GM12878 (cell line): ENCODE results near the gene C21orf91. TPM values are rescaled to one million over a fixed set of nuclear protein-coding genes. Genes with fewer than 3 reads are reported as not detected.

Source experiments
- ATAC-seq: fragments of 200-7000 bp; cut with Tn5 transposase; 3 replicates; pipeline ENCODE4 v1.9.1; 2020; ENCODE audit warnings: mild to moderate bottlenecking, moderate library complexity
- BruUV-seq: library from RNA; stranded (reverse); fragments of 400-500 nt; replicated peaks from 2 replicates; lab custom pipeline; 2021; lab: Mats Ljungman, UMichigan
- CTCF ChIA-PET: fragments of 300-600 bp; sonication (Branson Sonifier 250); formaldehyde crosslinking; extraction: SDS; loops from one replicate; lab custom pipeline; 2021; ENCODE audit warnings: inconsistent platforms; lab: Yijun Ruan, JAX
- POLR2A ChIA-PET: fragments of 350-600 bp; formaldehyde crosslinking; extraction: SDS; loops from one replicate; lab custom pipeline; 2021; ENCODE audit warnings: inconsistent platforms; lab: Charles Lee
- RAD21 ChIA-PET: fragments of 300-600 bp; sonication (Branson Sonifier 250); formaldehyde crosslinking; loops from one replicate; lab custom pipeline; 2023; ENCODE audit warnings: antibody characterized with exemption; ENCODE audit not compliant: unreplicated experiment; lab: Charles Lee
- SMC1A ChIA-PET: fragments of 300-600 bp; sonication (Branson Sonifier 250); formaldehyde crosslinking; loops from one replicate; lab custom pipeline; 2023; ENCODE audit not compliant: unreplicated experiment, uncharacterized antibody; lab: Charles Lee
- DNase-seq: peaks from one replicate; pipeline ENCODE4 v3.0.0-alpha.2; 2011; ENCODE audit warnings: low read depth, low spot score
- FAIRE-seq: peaks from 3 replicates; lab custom pipeline; 2011; peaks lifted over from hg19 to GRCh38; lab: Jason Lieb, UNC
- H2AFZ ChIP-seq: 2 replicates; pipeline ENCODE4 v1.6.0; 2011; ENCODE audit warnings: low read depth, low read length, control low read depth; ENCODE audit not compliant: control insufficient read depth
- H3K27ac ChIP-seq: 2 replicates; pipeline ENCODE4 v1.5.1; 2011; ENCODE audit warnings: control low read depth; ENCODE audit not compliant: control insufficient read depth, insufficient read depth
- H3K27me3 ChIP-seq, 2 experiments: replicated peaks in 1 of 2; 2 replicates each; pipeline versions ENCODE4 v1.6.0 to v1.6.1; 2011; ENCODE audit warnings: low read length in 1 of 2; ENCODE audit not compliant: control insufficient read depth in 2 of 2, insufficient read depth in 2 of 2
- H3K36me3 ChIP-seq, 2 experiments: 2 replicates each; pipeline ENCODE4 v1.5.1; 2011; ENCODE audit warnings: low read length in 1 of 2; ENCODE audit not compliant: control insufficient read depth in 2 of 2, insufficient read depth in 2 of 2
- H3K4me1 ChIP-seq: 2 replicates; pipeline ENCODE4 v1.6.1; 2011; ENCODE audit warnings: mild to moderate bottlenecking, low read length, moderate library complexity, mixed read lengths; ENCODE audit not compliant: control insufficient read depth, insufficient read depth
- H3K4me2 ChIP-seq: 2 replicates; pipeline ENCODE4 v1.6.0; 2011; ENCODE audit warnings: control low read depth; ENCODE audit not compliant: control insufficient read depth, insufficient read depth
- H3K4me3 ChIP-seq: fragments of 200-600 bp; sonication (generic); 2 replicates; pipeline ENCODE4 v1.5.1; 2016
- H3K79me2 ChIP-seq: 2 replicates; pipeline ENCODE4 v1.6.0; 2011; ENCODE audit warnings: low read length; ENCODE audit not compliant: control insufficient read depth, insufficient read depth
- H3K9ac ChIP-seq: 2 replicates; pipeline ENCODE4 v1.8.0; 2011; ENCODE audit warnings: low read length, control low read depth, mixed read lengths; ENCODE audit not compliant: control insufficient read depth, insufficient read depth
- H3K9me3 ChIP-seq: replicated peaks from 3 replicates; pipeline ENCODE4 v1.5.1; 2011; ENCODE audit warnings: mild to moderate bottlenecking, low read length; ENCODE audit not compliant: control insufficient read depth, insufficient read depth
- H4K20me1 ChIP-seq: 2 replicates; pipeline ENCODE4 v1.6.0; 2011; ENCODE audit not compliant: control insufficient read depth, insufficient read depth
- BHLHE40 ChIP-seq, 2 experiments: fragments of 450-650 bp in 1 of 2; IDR thresholded peaks; 2 replicates each; pipeline ENCODE4 v1.6.1; 2011 to 2017; ENCODE audit warnings: low read depth in 2 of 2, borderline replicate concordance in 1 of 2, improper control_type of control experiment in 1 of 2, low read length in 1 of 2, mild to moderate bottlenecking in 1 of 2
- BRCA1 ChIP-seq: IDR thresholded peaks from 2 replicates; pipeline ENCODE4 v1.6.1; 2011; ENCODE audit warnings: low read depth, low read length, improper control_type of control experiment
- CHD1 ChIP-seq: IDR thresholded peaks from 2 replicates; pipeline ENCODE4 v1.6.1; 2012; ENCODE audit warnings: low read depth, low read length, improper control_type of control experiment
- DPF2 ChIP-seq: fragments of 450-650 bp; IDR thresholded peaks from 2 replicates; pipeline ENCODE4 v1.6.1; 2017; ENCODE audit warnings: mild to moderate bottlenecking
- GATAD2B ChIP-seq: fragments of 450-650 bp; conservative IDR thresholded peaks from 2 replicates; pipeline ENCODE4 v1.6.1; 2017; ENCODE audit warnings: low read depth, mild to moderate bottlenecking, moderate library complexity
- IKZF2 ChIP-seq, 2 experiments: fragments of 450-650 bp; IDR thresholded peaks; 2 replicates each; pipeline ENCODE4 v1.6.1; 2017; ENCODE audit warnings: mild to moderate bottlenecking in 2 of 2, moderate library complexity in 2 of 2
- KDM1A ChIP-seq: fragments of 200-600 bp; sonication (generic); IDR thresholded peaks from 2 replicates; pipeline ENCODE4 v1.6.1; 2016; ENCODE audit warnings: borderline replicate concordance
- LARP7 ChIP-seq: fragments of 450-650 bp; IDR thresholded peaks from 2 replicates; pipeline ENCODE4 v1.6.1; 2017; ENCODE audit warnings: mild to moderate bottlenecking
- MXI1 ChIP-seq: fragments of 150-350 bp; IDR thresholded peaks from 2 replicates; pipeline ENCODE4 v1.6.1; 2011; ENCODE audit warnings: low read depth, mild to moderate bottlenecking, inconsistent platforms, low read length, improper control_type of control experiment
- POU2F2 ChIP-seq: IDR thresholded peaks from 3 replicates; pipeline ENCODE4 v1.6.1; 2011; ENCODE audit warnings: low read depth, mild to moderate bottlenecking, low read length, borderline replicate concordance
- RAD21 ChIP-seq: IDR thresholded peaks from 2 replicates; pipeline ENCODE4 v1.6.1; 2011; ENCODE audit warnings: mild to moderate bottlenecking, low read depth, low read length, moderate library complexity; ENCODE audit not compliant: insufficient read depth
- RBBP5 ChIP-seq: fragments of 200-600 bp; sonication (generic); conservative IDR thresholded peaks from 2 replicates; pipeline ENCODE4 v1.6.1; 2016
- WGBS: methylation state at CpG from one replicate; pipeline ENCODE4 v1.1.6; 2016; ENCODE audit warnings: low lambda C conversion rate; ENCODE audit not compliant: insufficient replicate concordance, insufficient coverage; ENCODE audit errors: missing lambda C conversion rate; 5-methylcytosine and 5-hydroxymethylcytosine counted together
- in situ Hi-C: fragments of 300-500 bp; cut with MboI; formaldehyde crosslinking; loops from 9 replicates; pipeline ENCODE4 v1.14.3; 2018; ENCODE audit warnings: mixed read lengths
- intact Hi-C: fragments of 100-400 bp; cut with micrococcal nuclease; formaldehyde crosslinking; loops from one replicate; pipeline ENCODE4 v1.14.2; 2022; ENCODE audit not compliant: unreplicated experiment
- polyA plus RNA-seq, 11 experiments: library from polyadenylated mRNA; depleted of rRNA in 4 of 11; unstranded in 6 of 11; stranded (reverse) in 5 of 11; fragments of >200 nt; fragmentation: Nextera tagmentation in 4 of 11; fragmentation: Illumina TruSeq in 1 of 11; extraction: Ambion mirVana in 4 of 11; extraction: Trizol in 1 of 11; gene quantifications; 1 replicate in 1 of 11; 2 replicates in 10 of 11; pipeline versions ENCODE4 v1.2.1 to v1.2.3, GENCODE V29; 2011 to 2016; ENCODE audit warnings: inconsistent platforms in 2 of 11, missing spikeins in 2 of 11, low read depth in 1 of 11
- total RNA-seq, 4 experiments: library from RNA; depleted of rRNA in 3 of 4; stranded (reverse); fragments of >200 nt in 3 of 4; fragmentation: Illumina TruSeq in 1 of 4; extraction: Trizol in 1 of 4; gene quantifications; 2 replicates each; pipeline versions ENCODE4 v1.2.1 to v1.2.3, GENCODE V29; 2013 to 2021
- TF ChIP-seq, protein P1 (sequence below): fragments of 450-650 bp; IDR thresholded peaks from 2 replicates; pipeline ENCODE4 v1.6.1; 2017; ENCODE audit warnings: low read depth, mild to moderate bottlenecking, moderate library complexity
- TF ChIP-seq, protein P2 (sequence below): IDR thresholded peaks from 2 replicates; pipeline ENCODE4 v1.6.1; 2012; ENCODE audit warnings: low read depth, low read length, improper control_type of control experiment
- TF ChIP-seq, protein P3 (sequence below): fragments of 450-650 bp; IDR thresholded peaks from 2 replicates; pipeline ENCODE4 v1.6.1; 2016; ENCODE audit warnings: mild to moderate bottlenecking
- TF ChIP-seq, protein P4 (sequence below): IDR thresholded peaks from 2 replicates; pipeline ENCODE4 v1.6.1; 2011; ENCODE audit warnings: mild to moderate bottlenecking, low read depth, low read length, moderate library complexity; ENCODE audit not compliant: insufficient replicate concordance

The C21orf91 gene
- total and polyA plus RNA-seq, 10 of the 15 experiments (the other 5 are each of a cell fraction or from before 2014, with no cell fraction given) = 9.3 to 40.3 (median 29.8) TPM

DNA sequence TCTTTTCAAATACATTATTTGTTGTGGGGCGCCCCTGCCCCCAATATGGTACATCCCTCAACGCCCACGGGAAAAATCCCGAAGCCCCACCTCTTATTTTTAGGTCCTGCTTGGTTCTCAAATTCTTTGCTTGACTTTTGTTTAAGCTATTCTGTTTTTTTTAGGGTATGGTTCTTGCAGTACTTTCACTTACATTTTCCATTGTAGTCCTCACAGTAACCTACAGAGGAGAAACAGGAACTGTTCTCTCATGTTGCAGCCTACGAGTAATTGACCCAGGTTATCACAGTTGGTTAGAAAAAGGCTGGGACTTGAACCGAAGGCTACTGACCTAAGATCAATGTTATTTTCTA is 697 bp upstream of the C21orf91 start (continued):
- TF ChIP-seq, protein P1, sequence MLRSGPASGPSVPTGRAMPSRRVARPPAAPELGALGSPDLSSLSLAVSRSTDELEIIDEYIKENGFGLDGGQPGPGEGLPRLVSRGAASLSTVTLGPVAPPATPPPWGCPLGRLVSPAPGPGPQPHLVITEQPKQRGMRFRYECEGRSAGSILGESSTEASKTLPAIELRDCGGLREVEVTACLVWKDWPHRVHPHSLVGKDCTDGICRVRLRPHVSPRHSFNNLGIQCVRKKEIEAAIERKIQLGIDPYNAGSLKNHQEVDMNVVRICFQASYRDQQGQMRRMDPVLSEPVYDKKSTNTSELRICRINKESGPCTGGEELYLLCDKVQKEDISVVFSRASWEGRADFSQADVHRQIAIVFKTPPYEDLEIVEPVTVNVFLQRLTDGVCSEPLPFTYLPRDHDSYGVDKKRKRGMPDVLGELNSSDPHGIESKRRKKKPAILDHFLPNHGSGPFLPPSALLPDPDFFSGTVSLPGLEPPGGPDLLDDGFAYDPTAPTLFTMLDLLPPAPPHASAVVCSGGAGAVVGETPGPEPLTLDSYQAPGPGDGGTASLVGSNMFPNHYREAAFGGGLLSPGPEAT = peak; percentile 97
- TF ChIP-seq IKZF2 (IDR thresholded peaks at IDR 0.05) (peak; percentile 28 to 41; a peak in 1 of 4 replicates), DPF2 (no peak), RAD21 (peak; percentile 13; the same call in 1 of the 2 replicates)

DNA sequence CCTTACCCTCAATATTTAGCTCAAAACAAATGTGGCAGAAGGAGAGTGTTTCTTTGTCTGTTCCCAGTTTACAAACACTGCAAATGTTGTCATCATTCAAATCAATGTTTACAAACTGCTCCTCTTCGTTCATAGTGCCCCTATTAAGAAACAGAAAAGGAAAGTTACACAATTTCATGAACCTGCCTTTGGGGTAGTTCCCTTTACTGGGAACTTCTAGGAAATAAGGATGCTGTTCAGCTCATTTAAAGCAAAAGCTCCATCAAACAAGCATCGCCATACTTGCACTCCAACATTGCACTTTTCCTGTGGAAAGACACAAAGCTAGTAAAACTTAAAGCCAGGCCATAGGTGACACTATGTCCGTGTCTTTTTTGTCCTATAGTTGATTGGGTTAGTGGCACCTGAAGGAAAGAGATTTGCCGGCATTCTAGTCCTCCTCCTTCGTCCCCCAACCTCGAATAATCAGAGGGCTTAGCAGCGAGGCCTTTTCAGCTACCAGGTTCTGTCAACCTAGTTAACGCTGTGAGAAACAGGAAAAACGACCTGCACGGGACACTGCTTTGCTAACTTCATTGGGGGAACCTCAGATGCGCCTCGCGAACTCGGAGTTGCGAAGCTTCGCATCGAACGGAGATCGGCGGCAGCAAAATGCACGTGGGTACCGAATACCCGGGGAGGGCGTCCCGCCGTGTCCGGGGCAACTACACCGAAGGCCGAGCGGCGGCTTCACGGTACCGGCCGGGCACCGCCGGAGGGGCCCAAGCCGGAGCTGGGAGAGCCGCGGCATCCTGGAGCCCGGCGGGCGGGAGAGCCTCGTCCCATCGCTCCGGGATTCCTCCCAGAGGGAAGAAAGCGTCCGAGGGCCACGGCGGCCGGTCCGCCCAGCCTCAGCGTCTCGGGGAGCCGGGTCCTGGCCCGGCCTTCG is 706 bp downstream of the C21orf91 start:
- Histone ChIP-seq H3K36me3 (peaks cover 0 to 18% of the 10 kb centered on the region in 2 experiments; a peak in 2 of 4 replicates), H2AFZ (peak overlapping the region; percentile 98), H3K4me2 (peak overlapping the region; percentile 56), H3K79me2 (peaks cover 65% of the 10 kb centered on the region), H3K4me1 (peaks cover 16% of the 10 kb centered on the region), H3K27me3 (no peaks in the 10 kb centered on the region), H3K9ac (peak overlapping the region; percentile 93), H3K27ac (peak overlapping the region; percentile 98), H3K9me3 (no peaks in the 10 kb centered on the region), H3K4me3 (peak overlapping the region; percentile 92), H4K20me1 (no peaks in the 10 kb centered on the region)
- ChIA-PET RAD21 (interaction anchor here (0.7 to 5.9 kb wide), 12 partner anchors 14 to 130 kb away, joined by 3 to 72 read pairs (median 8); no protein-coding TSS in a partner anchor), POLR2A (interaction anchor here (0.9 to 4.0 kb wide), 8 partner anchors 20 to 109 kb away, joined by 3 to 30 read pairs (median 6); no protein-coding TSS in a partner anchor), CTCF (interaction anchor here (0.8 to 5.8 kb wide), 4 partner anchors 15 to 36 kb away, joined by 3 to 48 read pairs (median 3); no protein-coding TSS in a partner anchor), SMC1A (interaction anchor here (0.5 to 5.8 kb wide), 22 partner anchors 8 to 1169 kb away, joined by 3 to 100 read pairs (median 4); no protein-coding TSS in a partner anchor)
- no peak for DNase-seq
- in situ Hi-C loops = no loop called here
- 1% methylated on average over 53 of the region's 56 CpGs for WGBS
- BruUV-seq = no TSS peak
- FAIRE-seq = no peak
- ATAC-seq = peak; percentile 36
- intact Hi-C loops = loop anchor here (1.0 to 10.0 kb wide), 6 partner anchors 30 to 204 kb away; partner anchors contain the start of gene BTG3
- TF ChIP-seq, protein P2, sequence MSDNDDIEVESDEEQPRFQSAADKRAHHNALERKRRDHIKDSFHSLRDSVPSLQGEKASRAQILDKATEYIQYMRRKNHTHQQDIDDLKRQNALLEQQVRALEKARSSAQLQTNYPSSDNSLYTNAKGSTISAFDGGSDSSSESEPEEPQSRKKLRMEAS = peak; percentile 60
- TF ChIP-seq, protein P3, sequence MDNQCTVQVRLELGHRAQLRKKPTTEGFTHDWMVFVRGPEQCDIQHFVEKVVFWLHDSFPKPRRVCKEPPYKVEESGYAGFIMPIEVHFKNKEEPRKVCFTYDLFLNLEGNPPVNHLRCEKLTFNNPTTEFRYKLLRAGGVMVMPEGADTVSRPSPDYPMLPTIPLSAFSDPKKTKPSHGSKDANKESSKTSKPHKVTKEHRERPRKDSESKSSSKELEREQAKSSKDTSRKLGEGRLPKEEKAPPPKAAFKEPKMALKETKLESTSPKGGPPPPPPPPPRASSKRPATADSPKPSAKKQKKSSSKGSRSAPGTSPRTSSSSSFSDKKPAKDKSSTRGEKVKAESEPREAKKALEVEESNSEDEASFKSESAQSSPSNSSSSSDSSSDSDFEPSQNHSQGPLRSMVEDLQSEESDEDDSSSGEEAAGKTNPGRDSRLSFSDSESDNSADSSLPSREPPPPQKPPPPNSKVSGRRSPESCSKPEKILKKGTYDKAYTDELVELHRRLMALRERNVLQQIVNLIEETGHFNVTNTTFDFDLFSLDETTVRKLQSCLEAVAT = no peak
- TF ChIP-seq LARP7 (no peak), BRCA1 (no peak), GATAD2B (no peak), KDM1A (no peak), POU2F2 (no peak), BHLHE40 (IDR thresholded peaks at IDR 0.05; ENCODE audit: borderline replicate concordance in 1 of 2, low read depth in 2 of 2, low read length in 1 of 2) (peak; percentile 26 to 42; a peak in 1 of 4 replicates), MXI1 (peak; percentile 86), RBBP5 (no peak), CHD1 (no peak)
- TF ChIP-seq, protein P4, sequence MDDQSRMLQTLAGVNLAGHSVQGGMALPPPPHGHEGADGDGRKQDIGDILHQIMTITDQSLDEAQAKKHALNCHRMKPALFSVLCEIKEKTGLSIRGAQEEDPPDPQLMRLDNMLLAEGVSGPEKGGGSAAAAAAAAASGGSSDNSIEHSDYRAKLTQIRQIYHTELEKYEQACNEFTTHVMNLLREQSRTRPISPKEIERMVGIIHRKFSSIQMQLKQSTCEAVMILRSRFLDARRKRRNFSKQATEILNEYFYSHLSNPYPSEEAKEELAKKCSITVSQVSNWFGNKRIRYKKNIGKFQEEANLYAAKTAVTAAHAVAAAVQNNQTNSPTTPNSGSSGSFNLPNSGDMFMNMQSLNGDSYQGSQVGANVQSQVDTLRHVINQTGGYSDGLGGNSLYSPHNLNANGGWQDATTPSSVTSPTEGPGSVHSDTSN = no peak
